Measurements from ENCODE around the gene CLC.

The CLC gene

DNA sequence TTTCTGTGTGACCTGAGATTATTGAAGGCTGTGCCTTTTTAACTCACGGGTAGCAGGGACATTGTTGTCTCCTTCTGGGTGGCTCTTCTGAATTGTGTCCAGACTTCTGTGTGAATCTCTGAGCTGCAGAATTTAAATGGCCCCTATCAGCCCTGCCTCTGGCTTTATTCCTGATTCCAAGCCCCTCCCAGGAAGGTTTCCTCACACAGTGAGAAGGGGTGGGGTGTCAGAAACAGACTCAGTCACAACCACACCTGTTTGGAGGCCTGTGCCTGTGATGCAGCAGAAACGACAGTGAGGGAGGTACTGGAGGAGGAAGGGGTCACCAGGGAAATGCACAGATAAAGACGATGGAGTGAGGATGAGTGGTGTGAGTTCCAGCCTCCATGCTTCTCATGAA lies at the start of gene CLC:
TSS of gene CLC (minus strand) at position 139 of the 400 bp plus-strand sequence. CDS start at position 62, 77 bp downstream.
- TF ChIP-seq, protein P1, sequence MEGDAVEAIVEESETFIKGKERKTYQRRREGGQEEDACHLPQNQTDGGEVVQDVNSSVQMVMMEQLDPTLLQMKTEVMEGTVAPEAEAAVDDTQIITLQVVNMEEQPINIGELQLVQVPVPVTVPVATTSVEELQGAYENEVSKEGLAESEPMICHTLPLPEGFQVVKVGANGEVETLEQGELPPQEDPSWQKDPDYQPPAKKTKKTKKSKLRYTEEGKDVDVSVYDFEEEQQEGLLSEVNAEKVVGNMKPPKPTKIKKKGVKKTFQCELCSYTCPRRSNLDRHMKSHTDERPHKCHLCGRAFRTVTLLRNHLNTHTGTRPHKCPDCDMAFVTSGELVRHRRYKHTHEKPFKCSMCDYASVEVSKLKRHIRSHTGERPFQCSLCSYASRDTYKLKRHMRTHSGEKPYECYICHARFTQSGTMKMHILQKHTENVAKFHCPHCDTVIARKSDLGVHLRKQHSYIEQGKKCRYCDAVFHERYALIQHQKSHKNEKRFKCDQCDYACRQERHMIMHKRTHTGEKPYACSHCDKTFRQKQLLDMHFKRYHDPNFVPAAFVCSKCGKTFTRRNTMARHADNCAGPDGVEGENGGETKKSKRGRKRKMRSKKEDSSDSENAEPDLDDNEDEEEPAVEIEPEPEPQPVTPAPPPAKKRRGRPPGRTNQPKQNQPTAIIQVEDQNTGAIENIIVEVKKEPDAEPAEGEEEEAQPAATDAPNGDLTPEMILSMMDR (IDR thresholded peaks at IDR 0.05; ENCODE audit: insufficient read depth, low read length, poor library complexity, severe bottlenecking): no peak

GRCh38 chr19:39780894-39781293 lies 43.1 kb upstream of the CLC start:
- Histone ChIP-seq H3K4me3 (replicated peaks; ENCODE audit: low read depth, low read length) (no peak overlapping the region), H3K27me3 (replicated peaks; ENCODE audit: control insufficient read depth, insufficient read depth, low read length) (no peaks in the 10 kb centered on the region), H3K36me3 (ENCODE audit: control insufficient read depth, insufficient read depth, low read length) (no peaks in the 10 kb centered on the region)
- DNase-seq (ENCODE audit: extremely low read depth, insufficient read length): no peak
- TF ChIP-seq, protein P1 (IDR thresholded peaks at IDR 0.05; ENCODE audit: insufficient read depth, low read length, poor library complexity, severe bottlenecking): no peak

More for the DNA sequence above, at the start of gene CLC:
- Histone ChIP-seq H3K27me3 (replicated peaks; ENCODE audit: control insufficient read depth, insufficient read depth, low read length) (no peaks in the 10 kb centered on the region), H3K4me3 (replicated peaks; ENCODE audit: low read depth, low read length) (no peak within 1 kb of the TSS), H3K36me3 (ENCODE audit: control insufficient read depth, insufficient read depth, low read length) (no peaks in the 10 kb centered on the region)
- DNase-seq (ENCODE audit: extremely low read depth, insufficient read length): no peak

DNA sequence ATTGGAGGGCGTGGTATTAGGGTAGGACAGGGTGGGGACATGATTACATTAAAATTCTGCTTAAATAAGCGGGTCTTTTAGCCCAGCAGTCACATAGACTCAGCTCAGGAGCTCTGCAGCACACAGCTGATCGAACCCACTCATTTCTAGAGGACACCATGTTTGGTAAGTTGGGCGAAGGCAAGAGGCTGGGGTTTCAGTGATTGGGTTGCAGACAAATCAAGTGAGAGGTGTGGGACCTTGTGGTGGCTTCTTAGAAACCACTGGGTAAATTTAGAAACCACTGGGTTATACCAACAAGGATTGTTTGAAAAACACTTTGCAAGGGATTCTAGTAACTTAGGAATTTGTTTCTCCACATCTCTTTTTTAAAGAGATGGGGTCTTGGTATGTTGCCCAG lies 40.9 kb upstream of the CLC start, which contains the start of gene LEUTX:
TSS of gene LEUTX (plus strand) at position 92 of the 400 bp plus-strand sequence. CDS start at position 159, 67 bp downstream.
- Histone ChIP-seq H3K4me3 (replicated peaks; ENCODE audit: low read depth, low read length) (no peak within 1 kb of the TSS), H3K27me3 (replicated peaks; ENCODE audit: control insufficient read depth, insufficient read depth, low read length) (no peaks in the 10 kb centered on the region), H3K36me3 (ENCODE audit: control insufficient read depth, insufficient read depth, low read length) (no peaks in the 10 kb centered on the region)
- TF ChIP-seq, protein P1 (IDR thresholded peaks at IDR 0.05; ENCODE audit: insufficient read depth, low read length, poor library complexity, severe bottlenecking): no peak
- DNase-seq (ENCODE audit: extremely low read depth, insufficient read length): peak; percentile 24

- Histone ChIP-seq H3K27me3 (replicated peaks; ENCODE audit: control insufficient read depth, insufficient read depth, low read length) (no peaks in the 10 kb centered on the region), H3K36me3 (ENCODE audit: control insufficient read depth, insufficient read depth, low read length) (no peaks in the 10 kb centered on the region), H3K4me3 (replicated peaks; ENCODE audit: low read depth, low read length) (no peak overlapping the region)
- TF ChIP-seq, protein P1 (IDR thresholded peaks at IDR 0.05; ENCODE audit: insufficient read depth, low read length, poor library complexity, severe bottlenecking): no peak
- DNase-seq (ENCODE audit: extremely low read depth, insufficient read length): no peak
Measured at GRCh38 chr19:39768786-39769185, 31.0 kb upstream of the CLC start.

GRCh38 chr19:39768334-39768733 lies 30.5 kb upstream of the CLC start:
- no peaks in the 10 kb centered on the region for H3K27me3 ChIP-seq (replicated peaks; ENCODE audit: control insufficient read depth, insufficient read depth, low read length)
- no peak for DNase-seq (ENCODE audit: extremely low read depth, insufficient read length)
- H3K4me3 ChIP-seq (replicated peaks; ENCODE audit: low read depth, low read length): no peak overlapping the region
- TF ChIP-seq, protein P1 (IDR thresholded peaks at IDR 0.05; ENCODE audit: insufficient read depth, low read length, poor library complexity, severe bottlenecking): no peak
- H3K36me3 ChIP-seq (ENCODE audit: control insufficient read depth, insufficient read depth, low read length): no peaks in the 10 kb centered on the region
